H4 (cell line): ENCODE results near the gene ZNF768. TPM values are rescaled to one million over a fixed set of nuclear protein-coding genes. Genes with fewer than 3 reads are reported as not detected.
"Not testable (repeated sequence)": the region's sequence is repeated elsewhere in the genome, so short reads cannot be mapped to it uniquely, and the experiment has no call there.

Source experiments
- DNase-seq: peaks from one replicate; pipeline ENCODE4 v3.0.0-alpha.2; 2015; ENCODE audit warnings: low spot score
- total RNA-seq: library from RNA; depleted of rRNA; stranded (reverse); fragments of >200 nt; shearing (Covaris generic); gene quantifications from 2 replicates; pipeline ENCODE4 v1.2.3, GENCODE V29; 2014

ZNF768 gene
- total RNA-seq, 1 experiment from 2014 or later, result 22.7 TPM

- DNase-seq, result no peak
Observed at GRCh38 chr16:30510376-30510938, 15.9 kb downstream of the ZNF768 start.

- DNase-seq, result no peak
Observed at GRCh38 chr16:30509081-30509765, 17.1 kb downstream of the ZNF768 start.

GRCh38 chr16:30503403-30504296 lies 22.7 kb downstream of the ZNF768 start:
- DNase-seq, result no peak

- no peak for DNase-seq
Observed at GRCh38 chr16:30499284-30499683, 27.1 kb downstream of the ZNF768 start.

- DNase-seq, result no peak
Observed at GRCh38 chr16:30494709-30495108, 31.7 kb downstream of the ZNF768 start.

GRCh38 chr16:30493941-30494488 lies 32.4 kb downstream of the ZNF768 start:
- DNase-seq, result no peak

- DNase-seq, result peak; percentile 81
Observed at GRCh38 chr16:30491744-30492308, 34.5 kb downstream of the ZNF768 start.

GRCh38 chr16:30491229-30491628 lies 35.1 kb downstream of the ZNF768 start:
- no peak for DNase-seq

GRCh38 chr16:30490210-30490609 lies 36.2 kb downstream of the ZNF768 start:
- DNase-seq, result peak; percentile 17

GRCh38 chr16:30488764-30489605 lies 37.4 kb downstream of the ZNF768 start:
- no peak for DNase-seq

GRCh38 chr16:30485818-30486436 lies 40.4 kb downstream of the ZNF768 start:
- DNase-seq, result peak; percentile 45

GRCh38 chr16:30484887-30485286 lies 41.5 kb downstream of the ZNF768 start:
- DNase-seq, result no peak

- DNase-seq, result no peak
Observed at GRCh38 chr16:30482366-30482765, 44.0 kb downstream of the ZNF768 start.

- no peak for DNase-seq
Observed at GRCh38 chr16:30481381-30481780, 45.0 kb downstream of the ZNF768 start.

- DNase-seq, result no peak
Observed at GRCh38 chr16:30478766-30479478, 47.4 kb downstream of the ZNF768 start.

GRCh38 chr16:30477773-30478172 lies 48.6 kb downstream of the ZNF768 start:
- not testable (repeated sequence) for DNase-seq

- no peak for DNase-seq
Observed at GRCh38 chr16:30476991-30477390, 49.4 kb downstream of the ZNF768 start.

- DNase-seq, result no peak
Observed at GRCh38 chr16:30474684-30475083, 51.7 kb downstream of the ZNF768 start.

- no peak for DNase-seq
Observed at GRCh38 chr16:30474074-30474452, 52.3 kb downstream of the ZNF768 start.
